ENCODE measurements around the gene LINGO4.
"Not testable (repeated sequence)": the region's sequence is repeated elsewhere in the genome, so short reads cannot be mapped to it uniquely, and the experiment has no call there.

Gene LINGO4

DNA sequence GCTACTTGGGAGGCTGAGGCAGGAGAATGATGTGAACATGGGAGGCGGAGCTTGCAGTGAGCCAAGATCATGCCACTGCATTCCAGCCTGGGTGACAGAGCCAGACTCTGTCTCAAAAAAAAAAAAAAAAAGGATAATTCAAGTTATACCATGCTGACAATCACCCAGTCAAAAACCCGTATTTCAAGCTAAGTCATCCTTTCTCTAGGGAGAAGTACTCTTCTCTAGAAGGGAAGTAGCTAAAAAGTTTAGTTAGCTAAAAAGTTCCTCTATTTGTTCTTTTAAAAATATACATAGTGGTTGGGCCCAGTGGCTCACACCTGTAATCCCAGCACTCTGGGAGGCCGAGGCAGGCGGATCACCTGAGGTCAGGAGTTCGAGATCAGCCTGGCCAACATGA is 24.5 kb downstream of the LINGO4 start:
- not testable (repeated sequence) for DNase-seq

DNA sequence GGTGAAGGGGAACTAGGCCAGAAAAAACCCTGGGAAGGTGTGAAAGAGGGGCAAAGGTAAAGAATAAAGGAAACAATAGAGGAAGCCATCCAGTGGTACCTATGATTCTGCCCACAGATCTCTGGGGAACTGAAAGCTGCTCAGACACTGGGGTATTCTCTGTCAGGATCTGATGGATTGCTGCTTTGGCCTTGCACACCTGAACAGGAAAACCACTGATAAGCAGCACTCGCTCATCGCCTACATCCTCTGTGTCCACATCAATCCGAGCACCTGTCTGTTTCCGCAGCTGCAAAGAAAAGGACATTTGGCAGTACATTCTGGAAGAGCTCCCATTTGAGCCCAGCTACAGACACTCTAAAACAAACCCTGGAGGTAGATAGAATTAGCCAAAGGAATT is 25.4 kb downstream of the LINGO4 start:
- DNase-seq = no peak

DNA sequence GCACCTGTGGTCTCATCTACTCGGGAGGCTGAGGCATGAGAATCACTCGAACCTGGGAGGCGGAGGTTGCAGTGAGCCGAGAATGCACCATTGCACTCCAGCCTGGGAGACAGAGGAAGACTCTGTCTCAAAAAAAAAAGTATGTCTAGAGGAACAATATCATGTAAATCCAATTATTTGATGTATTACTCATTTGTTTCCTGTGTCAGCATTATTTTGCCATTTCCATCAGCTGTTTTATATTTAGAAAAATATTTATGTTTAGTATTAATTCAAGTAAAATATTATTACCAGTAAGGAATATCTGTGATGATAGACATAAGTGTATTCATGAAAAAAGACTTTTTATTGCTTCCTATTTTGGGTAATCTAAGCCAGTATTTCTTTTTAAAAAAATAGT is 27.9 kb downstream of the LINGO4 start:
- DNase-seq = no peak

DNA sequence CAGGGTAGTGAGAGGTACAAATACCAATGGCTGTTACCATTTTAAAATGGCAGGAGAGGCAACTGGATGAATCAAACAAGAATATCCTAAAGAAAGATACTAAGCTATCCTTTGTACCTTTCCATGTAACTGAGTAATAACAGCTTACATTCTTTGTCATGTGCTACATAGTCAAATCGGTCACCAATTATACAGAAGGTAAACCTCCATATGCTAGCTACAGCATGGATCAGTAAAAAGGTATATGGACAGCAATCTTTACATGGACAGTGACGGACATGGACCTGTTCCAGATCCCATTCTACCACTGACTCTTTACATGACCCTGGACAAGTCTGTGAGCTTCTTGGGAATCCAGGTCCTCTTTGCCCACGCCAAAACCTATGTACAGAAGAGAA is 28.6 kb downstream of the LINGO4 start:
- DNase-seq = no peak

DNA sequence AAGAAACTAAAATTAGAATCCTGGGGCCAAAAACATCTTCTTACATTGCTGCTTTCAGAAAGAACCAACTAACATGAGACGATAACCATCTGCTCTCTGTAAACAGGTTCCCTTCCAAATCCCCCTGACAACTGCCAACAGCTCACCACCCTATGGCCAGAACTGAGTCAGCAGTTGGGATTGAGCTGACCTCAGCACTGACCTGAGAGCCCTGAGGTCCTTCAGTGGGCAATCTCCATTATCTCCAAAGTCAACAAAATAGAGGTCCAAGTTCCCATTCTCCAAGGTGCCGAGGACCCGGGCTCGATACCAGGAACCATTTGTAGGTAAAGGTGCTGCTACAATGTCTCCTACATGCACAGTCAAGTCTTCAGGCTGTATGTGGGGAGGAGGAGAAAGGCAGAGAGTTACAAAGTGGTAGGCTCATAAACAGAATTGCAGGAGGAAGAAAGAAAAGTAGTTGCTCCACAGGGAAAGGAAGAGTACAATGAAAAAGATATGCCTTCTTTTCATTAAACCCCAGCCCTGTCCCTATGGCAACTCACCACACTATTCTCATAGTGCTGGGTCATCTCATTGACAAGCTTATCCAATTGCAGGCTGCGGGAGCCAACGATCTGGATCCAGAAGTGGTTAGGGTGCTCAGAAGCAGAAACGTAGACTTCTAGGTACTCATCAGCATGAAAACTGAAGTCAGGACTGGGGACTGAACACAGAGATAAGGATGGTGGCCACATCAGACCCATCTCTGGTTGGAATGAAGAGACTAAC is 29.1 kb downstream of the LINGO4 start:
- no peak for DNase-seq

DNA sequence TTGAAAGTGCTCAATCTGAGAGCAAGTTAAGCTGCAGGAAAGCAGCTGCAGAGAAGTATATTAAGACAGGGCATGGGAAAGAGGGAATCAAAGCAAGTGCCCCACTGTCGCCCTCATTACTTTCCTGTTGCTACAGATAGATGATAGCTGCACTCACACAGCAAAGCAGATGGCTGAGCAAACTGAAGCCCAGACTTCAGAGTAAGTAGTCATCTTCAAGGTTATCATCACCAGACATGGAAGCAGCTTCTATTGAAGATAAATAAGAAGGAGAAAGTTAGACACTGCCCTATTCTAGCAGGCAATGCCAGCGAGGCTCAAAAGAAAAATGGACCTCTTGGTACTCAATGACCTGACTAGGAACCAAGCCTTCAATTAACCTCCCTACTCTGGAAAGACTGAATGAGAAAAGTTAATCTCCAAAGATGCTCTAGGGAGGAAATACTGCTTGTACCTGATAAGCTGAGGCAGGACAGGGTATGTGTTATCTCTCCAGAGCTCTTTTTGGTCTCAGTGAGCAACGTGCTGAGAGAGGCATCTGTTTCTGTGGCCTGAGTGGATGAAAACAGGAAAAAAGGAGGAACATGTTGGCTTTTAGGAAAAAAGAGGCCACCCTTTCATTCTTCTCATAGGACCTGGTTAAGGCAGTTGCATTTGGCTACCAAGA is 30.8 kb downstream of the LINGO4 start:
- DNase-seq = no peak

DNA sequence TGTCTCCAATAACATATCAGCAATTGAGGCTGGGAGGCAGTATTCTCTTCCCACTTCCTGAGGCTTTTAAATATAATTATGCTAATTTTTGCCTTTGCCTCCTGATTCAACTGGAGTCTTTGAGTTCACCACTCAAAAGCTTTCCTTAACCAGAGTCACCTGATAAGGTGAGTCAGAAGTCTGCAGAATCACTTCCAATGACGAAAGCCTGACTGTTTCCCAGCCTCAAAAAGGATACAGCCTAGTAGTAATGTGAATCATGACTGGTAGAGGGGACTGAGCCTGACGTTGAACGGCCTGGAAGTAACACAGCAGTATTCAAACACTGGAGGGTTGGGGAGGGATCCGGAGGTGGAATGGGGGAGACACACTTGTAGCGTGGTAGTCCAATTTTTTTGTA is 31.5 kb downstream of the LINGO4 start:
- DNase-seq = no peak

DNA sequence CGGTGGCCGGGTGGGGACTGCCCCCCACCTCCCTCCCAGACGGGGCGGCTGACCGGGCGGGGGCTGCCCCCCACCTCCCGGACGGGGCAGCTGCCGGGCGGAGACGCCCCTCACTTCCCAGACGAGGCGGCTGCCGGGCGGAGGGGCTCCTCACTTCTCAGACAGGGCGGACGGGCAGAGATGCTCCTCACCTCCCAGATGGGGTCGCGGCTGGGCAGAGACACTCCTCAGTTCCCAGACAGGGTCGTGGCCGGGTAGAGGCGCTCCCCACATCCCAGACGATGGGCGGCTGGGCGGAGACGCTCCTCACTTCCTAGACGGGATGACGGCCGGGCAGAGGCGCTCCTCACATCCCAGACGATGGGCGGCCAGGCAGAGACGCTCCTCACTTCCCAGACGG is 35.9 kb downstream of the LINGO4 start:
- not testable (repeated sequence) for DNase-seq

DNA sequence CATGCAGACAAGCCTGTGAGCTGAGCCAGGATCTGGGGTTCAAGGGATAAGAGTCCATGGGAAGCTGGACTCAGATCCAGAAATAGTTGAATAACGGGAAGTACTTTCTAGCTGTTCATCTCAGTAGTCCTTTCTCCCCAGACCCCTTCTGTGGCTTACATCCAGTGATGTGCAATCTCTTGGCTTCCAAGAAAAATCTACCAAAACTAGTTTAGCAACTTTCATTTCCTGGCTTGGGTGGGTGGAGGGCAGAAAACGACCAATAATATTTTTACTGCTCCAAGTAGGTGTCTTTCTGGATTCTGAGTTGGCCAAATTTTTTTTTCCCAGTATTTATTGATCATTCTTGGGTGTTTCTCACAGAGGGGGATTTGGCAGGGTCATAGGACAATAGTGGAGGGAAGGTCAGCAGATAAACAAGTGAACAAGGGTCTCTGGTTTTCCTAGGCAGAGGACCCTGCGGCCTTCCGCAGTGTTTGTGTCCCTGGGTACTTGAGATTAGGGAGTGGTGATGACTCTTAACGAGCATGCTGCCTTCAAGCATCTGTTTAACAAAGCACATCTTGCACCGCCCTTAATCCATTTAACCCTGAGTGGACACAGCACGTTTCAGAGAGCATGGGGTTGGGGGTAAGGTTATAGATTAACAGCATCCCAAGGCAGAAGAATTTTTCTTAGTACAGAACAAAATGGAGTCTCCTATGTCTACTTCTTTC is 36.7 kb downstream of the LINGO4 start:
- DNase-seq = peak; percentile 4

DNA sequence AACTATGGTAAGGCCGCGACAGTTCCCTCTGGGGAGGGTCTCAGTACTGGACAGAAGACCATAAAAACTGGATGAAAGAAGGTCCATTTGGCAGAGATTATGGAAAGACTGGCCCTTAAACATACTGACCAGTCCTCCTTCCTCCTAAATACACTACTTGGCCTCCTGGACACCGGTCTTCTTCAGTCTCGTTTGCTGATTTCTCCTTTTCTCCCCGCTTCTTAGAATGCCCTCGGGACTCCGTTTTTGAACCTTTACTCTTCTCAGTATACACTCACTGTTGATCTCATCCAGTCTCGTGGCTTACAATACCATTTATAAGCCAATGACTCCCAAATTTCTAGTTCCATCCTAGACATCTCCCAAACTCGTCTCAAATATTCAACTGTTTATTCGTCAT is 41.2 kb downstream of the LINGO4 start:
- no peak for DNase-seq

DNA sequence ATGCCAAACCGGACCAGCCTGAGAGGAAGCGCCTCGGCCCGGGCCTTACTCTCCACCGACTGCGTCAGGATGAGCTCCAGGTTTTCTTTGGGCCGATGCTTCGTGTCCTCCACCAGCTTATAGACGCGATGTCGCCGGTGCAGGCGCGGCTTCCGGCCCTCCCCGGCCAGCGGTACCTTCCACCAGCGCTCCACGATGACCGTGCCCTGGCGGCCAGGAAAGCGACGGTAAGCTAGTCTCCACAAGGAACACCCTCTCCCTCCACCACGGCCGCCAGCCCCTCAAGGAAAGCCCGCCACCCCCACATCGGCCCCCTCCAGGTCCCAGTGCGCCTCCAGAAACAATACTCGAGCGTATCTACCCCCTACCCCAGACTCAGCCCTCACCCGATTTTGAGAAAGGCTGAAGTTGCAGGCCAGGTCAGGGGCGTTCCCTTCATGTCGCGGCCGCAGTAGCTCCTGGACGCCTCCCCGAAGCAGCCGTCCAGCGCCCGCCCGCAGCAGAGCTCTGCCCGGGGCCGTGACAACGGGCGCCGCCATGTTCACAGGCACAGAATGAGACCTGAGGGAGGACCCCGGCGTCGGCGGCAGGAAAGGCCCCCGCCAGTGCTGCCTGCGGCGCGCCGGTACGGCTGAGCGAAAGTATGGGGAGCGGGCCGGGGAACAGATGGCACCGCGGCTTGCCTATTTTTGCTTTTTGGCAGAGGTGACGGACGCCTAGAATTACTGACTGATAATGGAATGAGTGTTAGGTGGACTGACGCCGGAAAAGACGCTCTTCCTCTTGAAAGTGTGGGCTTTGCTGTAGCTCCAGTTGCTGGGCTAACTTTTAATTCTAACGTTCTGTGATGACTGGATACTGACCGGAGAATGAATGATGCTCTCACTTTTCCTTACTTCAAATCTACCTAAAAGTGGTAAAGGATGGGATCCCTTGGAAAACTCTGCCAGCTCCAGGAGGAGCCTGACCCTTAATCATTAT is 42.0 kb downstream of the LINGO4 start, which contains the start of gene MRPL9:
Gene MRPL9 (minus strand): TSS at position 556 of the 981 bp plus-strand sequence. CDS start 17 bp downstream, at position 539.
- DNase-seq = peak; percentile 36

DNA sequence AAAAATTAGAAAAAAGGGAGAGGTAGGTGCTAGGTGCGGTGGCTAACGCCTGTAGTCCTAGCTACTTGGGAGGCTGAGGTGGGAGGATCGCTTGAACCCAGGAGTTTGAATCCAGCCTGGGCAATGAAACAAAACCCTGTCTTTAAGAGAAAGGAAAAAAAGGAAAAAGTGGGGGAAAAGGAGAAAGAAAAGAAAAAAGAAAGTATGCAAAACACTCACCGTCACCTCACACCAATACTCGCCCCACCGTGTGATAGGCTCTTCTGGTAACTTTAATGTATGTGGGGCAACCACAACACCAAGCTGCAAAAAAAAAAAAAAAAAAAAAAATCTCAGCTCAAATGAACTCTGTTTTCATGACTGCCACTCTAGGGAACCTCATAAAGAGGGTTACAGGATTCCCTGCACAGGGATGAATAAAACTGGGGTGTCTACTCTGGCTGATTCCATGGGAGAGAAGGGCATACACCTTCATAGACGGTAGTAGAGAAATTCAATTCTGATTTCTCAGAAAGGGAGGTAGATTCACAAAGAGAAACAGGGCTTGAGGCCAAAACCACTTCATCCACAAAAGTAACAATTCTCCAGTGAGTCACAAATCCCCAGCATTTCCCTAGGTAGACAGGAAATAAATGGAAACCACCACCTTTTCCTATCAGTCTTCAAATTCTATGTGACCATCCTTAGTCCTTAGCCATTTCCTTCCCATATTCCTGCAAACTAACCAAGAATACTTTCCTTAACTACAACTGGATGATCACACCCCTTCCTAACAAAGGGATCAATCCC is 44.4 kb downstream of the LINGO4 start:
- DNase-seq = no peak

DNA sequence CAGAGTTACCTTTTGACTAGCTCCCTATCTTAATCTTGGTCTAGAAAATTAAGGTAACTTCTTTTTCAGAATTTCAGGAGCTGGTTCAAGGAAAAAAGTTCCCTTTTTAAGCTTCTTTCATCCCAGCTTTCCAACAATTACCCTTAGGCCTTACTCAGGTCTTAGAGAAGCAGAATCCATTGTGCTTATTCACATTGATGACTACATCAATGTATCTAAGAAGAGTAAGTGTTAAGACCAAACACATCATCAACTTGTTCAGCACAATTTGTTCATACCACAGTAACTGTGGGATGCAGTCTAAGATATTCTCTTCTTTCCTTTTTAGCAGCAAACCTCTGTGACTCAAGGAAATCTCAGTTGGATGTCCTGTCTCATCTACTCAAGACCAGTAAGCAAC is 46.0 kb downstream of the LINGO4 start:
- DNase-seq = no peak

DNA sequence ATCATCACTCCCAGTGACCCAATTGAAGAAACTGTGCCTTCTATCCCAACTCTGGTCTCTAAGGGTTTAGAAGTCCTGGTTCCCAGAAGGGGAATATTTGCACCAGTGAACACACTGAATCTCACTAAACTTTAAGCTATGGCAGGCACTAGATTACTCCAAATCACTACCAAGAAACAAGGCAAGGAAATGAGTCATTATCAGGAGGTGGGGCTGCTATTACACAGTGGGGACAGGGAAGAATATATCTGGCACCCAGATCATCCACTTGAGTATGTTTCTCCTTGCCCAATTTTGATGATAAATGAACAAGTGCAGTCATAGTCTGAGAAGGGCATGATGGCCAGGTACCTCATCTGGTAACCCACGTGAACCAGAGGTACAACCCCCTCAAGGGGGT is 48.9 kb downstream of the LINGO4 start:
- DNase-seq = no peak

Data from NCI-H748 treated with DMSO at 0.1 percent for 48 hours (cell line).